ENCODE results near the gene PFAS.
"Not testable (repeated sequence)": the region's sequence is repeated elsewhere in the genome, so short reads cannot be mapped to it uniquely, and the experiment has no call there.

The PFAS gene

GRCh38 chr17:8210761-8211458 lies 38.2 kb upstream of the PFAS start:
- Histone ChIP-seq H3K27ac (peak overlapping the region; percentile 68), H3K4me3 (ENCODE audit: low read depth in 1 of 2, low read length in 1 of 2) (peak overlapping the region; percentile 67 to 73), H3K9me3 (no peaks in the 10 kb centered on the region), H3K27me3 (no peaks in the 10 kb centered on the region), H3K4me1 (ENCODE audit: control insufficient read depth in 1 of 2, insufficient read depth in 1 of 2, low read depth in 1 of 2, low read length in 1 of 2) (peaks cover 23 to 28% of the 10 kb centered on the region in 2 experiments), H3K36me3 (peaks cover 6% of the 10 kb centered on the region)
- no peak for TF ChIP-seq CTCF (IDR thresholded peaks at IDR 0.05)

- no peaks in the 10 kb centered on the region for H3K27me3 ChIP-seq
- H3K4me3 ChIP-seq (ENCODE audit: low read depth in 1 of 2, low read length in 1 of 2): no peak overlapping the region
- no peaks in the 10 kb centered on the region for H3K36me3 ChIP-seq
- H3K9me3 ChIP-seq: no peaks in the 10 kb centered on the region
- H3K27ac ChIP-seq: no peak overlapping the region
- H3K4me1 ChIP-seq (ENCODE audit: control insufficient read depth in 1 of 2, insufficient read depth in 1 of 2, low read depth in 1 of 2, low read length in 1 of 2): peaks cover 23 to 28% of the 10 kb centered on the region in 2 experiments
- no peak for TF ChIP-seq CTCF (IDR thresholded peaks at IDR 0.05)
Observed at GRCh38 chr17:8212312-8213180, 36.5 kb upstream of the PFAS start.

- not testable (repeated sequence) for H3K27ac ChIP-seq; H3K36me3 ChIP-seq; H3K9me3 ChIP-seq; H3K4me3 ChIP-seq (ENCODE audit: low read depth in 1 of 2, low read length in 1 of 2); H3K27me3 ChIP-seq
- peaks cover 22 to 23% of the 10 kb centered on the region in 2 experiments for H3K4me1 ChIP-seq (ENCODE audit: control insufficient read depth in 1 of 2, insufficient read depth in 1 of 2, low read depth in 1 of 2, low read length in 1 of 2)
Observed at GRCh38 chr17:8214000-8214399, 35.1 kb upstream of the PFAS start.

GRCh38 chr17:8220783-8221662 lies 28.1 kb upstream of the PFAS start:
- TF ChIP-seq CTCF (IDR thresholded peaks at IDR 0.05): no peak
- Histone ChIP-seq H3K9me3 (no peaks in the 10 kb centered on the region), H3K4me3 (ENCODE audit: low read depth in 1 of 2, low read length in 1 of 2) (peak overlapping the region; percentile 77 to 99), H3K27ac (peak overlapping the region; percentile 94), H3K27me3 (no peaks in the 10 kb centered on the region), H3K4me1 (ENCODE audit: control insufficient read depth in 1 of 2, insufficient read depth in 1 of 2, low read depth in 1 of 2, low read length in 1 of 2) (peaks cover 45 to 47% of the 10 kb centered on the region in 2 experiments), H3K36me3 (peaks cover 19% of the 10 kb centered on the region)

GRCh38 chr17:8221663-8222379 lies 27.3 kb upstream of the PFAS start:
- Histone ChIP-seq H3K4me1 (ENCODE audit: control insufficient read depth in 1 of 2, insufficient read depth in 1 of 2, low read depth in 1 of 2, low read length in 1 of 2) (peaks cover 53 to 55% of the 10 kb centered on the region in 2 experiments), H3K27ac (peak overlapping the region; percentile 94), H3K4me3 (ENCODE audit: low read depth in 1 of 2, low read length in 1 of 2) (peak overlapping the region; percentile 77 to 99), H3K9me3 (no peaks in the 10 kb centered on the region), H3K27me3 (no peaks in the 10 kb centered on the region), H3K36me3 (peaks cover 21% of the 10 kb centered on the region)
- no peak for TF ChIP-seq CTCF (IDR thresholded peaks at IDR 0.05)

Measured in neutrophil (primary cell).